AG04450 (cell line): Measurements from ENCODE around the gene OR8D1. TPM values are rescaled to one million over a fixed set of nuclear protein-coding genes. Genes with fewer than 3 reads are reported as not detected.

ENCODE experiments used
- CTCF ChIA-PET: fragments of 300-600, 350-600 bp; formaldehyde crosslinking; extraction: SDS; loops from one replicate; lab custom pipeline; 2022; ENCODE audit warnings: antibody characterized with exemption, inconsistent platforms; lab: Charles Lee
- POLR2A ChIA-PET: fragments of 350-600 bp; formaldehyde crosslinking; extraction: SDS; loops from one replicate; lab custom pipeline; 2021; ENCODE audit warnings: antibody characterized with exemption, inconsistent platforms; lab: Yijun Ruan, JAX
- DNase-seq: peaks from one replicate; pipeline ENCODE4 v3.0.0-alpha.2; 2011; ENCODE audit warnings: low read depth, low spot score
- H3K27ac ChIP-seq: one replicate; pipeline ENCODE4 v1.5.1; 2012; ENCODE audit warnings: low read depth, low read length, control low read depth
- H3K27me3 ChIP-seq: one replicate; pipeline ENCODE4 v1.6.0; 2012; ENCODE audit warnings: low read length; ENCODE audit not compliant: control insufficient read depth, insufficient read depth
- H3K4me3 ChIP-seq: 2 replicates; pipeline ENCODE4 v1.5.1; 2011; ENCODE audit warnings: mild to moderate bottlenecking, low read depth, low read length, control low read depth
- H3K9me3 ChIP-seq: 2 replicates; pipeline ENCODE4 v1.5.1; 2012; ENCODE audit warnings: low read length; ENCODE audit not compliant: control insufficient read depth, insufficient read depth
- polyA minus RNA-seq: library from RNA; depleted of rRNA, polyadenylated mRNA; stranded (reverse); fragments of >200 nt; gene quantifications from 2 replicates; pipeline ENCODE4 v1.2.3, GENCODE V29; 2011; rRNA and poly(A)+ RNA removed
- polyA plus RNA-seq: library from polyadenylated mRNA; depleted of rRNA; stranded (reverse); fragments of >200 nt; gene quantifications from 2 replicates; pipeline ENCODE4 v1.2.3, GENCODE V29; 2011; rRNA removed
- TF ChIP-seq, protein P1 (sequence below): IDR thresholded peaks from 2 replicates; pipeline ENCODE4 v1.5.1; 2011; ENCODE audit warnings: low read depth, low read length, control low read depth, inconsistent platforms

OR8D1 gene
- polyA plus RNA-seq (not detected in 2 replicates), polyA minus RNA-seq (not detected in 2 replicates)

GRCh38 chr11:124313849-124314248, at the start of gene OR8D1:
Gene OR8D1 (minus strand): TSS chr11:124313949. CDS start chr11:124310766, 3,183 bp downstream.
- DNase-seq: no peak
- ChIA-PET CTCF (interaction anchor here (0.7 kb wide), 1 partner anchor 17 kb away, joined by 3 read pairs; no protein-coding TSS in a partner anchor), POLR2A (no interaction called here)
- Histone ChIP-seq H3K27me3 (no peaks in the 10 kb centered on the region), H3K9me3 (no peaks in the 10 kb centered on the region), H3K27ac (no peak within 1 kb of the TSS), H3K4me3 (no peak within 1 kb of the TSS)
- TF ChIP-seq, protein P1, sequence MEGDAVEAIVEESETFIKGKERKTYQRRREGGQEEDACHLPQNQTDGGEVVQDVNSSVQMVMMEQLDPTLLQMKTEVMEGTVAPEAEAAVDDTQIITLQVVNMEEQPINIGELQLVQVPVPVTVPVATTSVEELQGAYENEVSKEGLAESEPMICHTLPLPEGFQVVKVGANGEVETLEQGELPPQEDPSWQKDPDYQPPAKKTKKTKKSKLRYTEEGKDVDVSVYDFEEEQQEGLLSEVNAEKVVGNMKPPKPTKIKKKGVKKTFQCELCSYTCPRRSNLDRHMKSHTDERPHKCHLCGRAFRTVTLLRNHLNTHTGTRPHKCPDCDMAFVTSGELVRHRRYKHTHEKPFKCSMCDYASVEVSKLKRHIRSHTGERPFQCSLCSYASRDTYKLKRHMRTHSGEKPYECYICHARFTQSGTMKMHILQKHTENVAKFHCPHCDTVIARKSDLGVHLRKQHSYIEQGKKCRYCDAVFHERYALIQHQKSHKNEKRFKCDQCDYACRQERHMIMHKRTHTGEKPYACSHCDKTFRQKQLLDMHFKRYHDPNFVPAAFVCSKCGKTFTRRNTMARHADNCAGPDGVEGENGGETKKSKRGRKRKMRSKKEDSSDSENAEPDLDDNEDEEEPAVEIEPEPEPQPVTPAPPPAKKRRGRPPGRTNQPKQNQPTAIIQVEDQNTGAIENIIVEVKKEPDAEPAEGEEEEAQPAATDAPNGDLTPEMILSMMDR: no peak

DNA sequence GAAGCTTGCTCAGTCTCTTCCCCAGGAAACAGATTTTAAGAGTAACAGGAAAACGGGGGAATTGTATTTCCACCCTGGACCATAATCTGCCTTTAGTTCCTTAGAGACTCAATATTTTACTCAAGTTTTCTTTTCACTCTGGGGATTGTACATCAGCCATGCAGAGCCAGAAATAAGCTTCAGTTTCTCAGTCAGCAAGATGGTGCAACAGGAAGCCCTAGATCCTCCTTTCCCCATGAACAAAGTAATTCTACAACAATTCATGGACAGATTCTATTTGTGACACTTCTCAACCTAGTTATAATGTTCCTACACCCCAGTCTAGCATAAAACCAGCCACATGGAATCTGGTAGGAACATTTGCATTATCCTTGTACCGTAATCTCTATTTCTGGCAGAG, 45.8 kb upstream of the OR8D1 start:
- H3K9me3 ChIP-seq: no peaks in the 10 kb centered on the region
- H3K27ac ChIP-seq: no peak overlapping the region
- TF ChIP-seq, protein P1: no peak
- ChIA-PET CTCF (no interaction called here), POLR2A (no interaction called here)
- no peaks in the 10 kb centered on the region for H3K27me3 ChIP-seq
- DNase-seq: no peak
- H3K4me3 ChIP-seq: no peak overlapping the region

DNA sequence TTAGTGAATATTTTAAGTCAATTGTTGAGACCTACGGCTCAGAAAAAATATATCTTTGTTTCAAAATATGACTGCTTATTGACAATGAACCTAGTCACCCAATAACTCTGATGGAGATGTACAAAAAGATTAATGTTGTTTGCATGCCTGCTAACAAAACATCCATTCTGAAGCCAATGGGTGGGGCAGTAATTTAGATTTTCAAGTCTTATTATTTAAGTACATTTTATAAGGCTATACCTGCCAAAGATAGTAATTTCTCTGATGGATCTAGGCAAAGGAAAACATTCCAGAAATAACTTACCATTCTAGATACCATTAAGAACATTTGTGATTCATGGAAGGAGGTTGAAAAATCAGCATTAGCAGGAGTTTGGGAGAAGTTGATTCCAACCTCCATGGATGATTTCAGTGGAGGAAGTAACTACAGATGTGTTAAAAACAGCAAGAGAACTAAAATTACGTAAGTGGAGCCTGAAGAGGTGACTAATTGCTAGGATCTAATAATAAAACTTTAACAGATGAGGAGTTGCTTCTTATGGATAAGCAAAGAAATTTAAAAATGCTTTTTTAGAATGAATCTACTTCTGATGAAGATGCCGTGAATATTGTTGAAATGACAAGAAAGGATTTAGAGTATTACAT, 32.7 kb upstream of the OR8D1 start:
- no peak overlapping the region for H3K4me3 ChIP-seq
- no peaks in the 10 kb centered on the region for H3K27me3 ChIP-seq
- POLR2A ChIA-PET: no interaction called here
- no peak overlapping the region for H3K27ac ChIP-seq
- CTCF ChIA-PET: interaction anchor here (1.0 kb wide), 1 partner anchor 16 kb away, joined by 5 read pairs; no protein-coding TSS in a partner anchor
- DNase-seq: no peak
- no peaks in the 10 kb centered on the region for H3K9me3 ChIP-seq
- TF ChIP-seq, protein P1: no peak

DNA sequence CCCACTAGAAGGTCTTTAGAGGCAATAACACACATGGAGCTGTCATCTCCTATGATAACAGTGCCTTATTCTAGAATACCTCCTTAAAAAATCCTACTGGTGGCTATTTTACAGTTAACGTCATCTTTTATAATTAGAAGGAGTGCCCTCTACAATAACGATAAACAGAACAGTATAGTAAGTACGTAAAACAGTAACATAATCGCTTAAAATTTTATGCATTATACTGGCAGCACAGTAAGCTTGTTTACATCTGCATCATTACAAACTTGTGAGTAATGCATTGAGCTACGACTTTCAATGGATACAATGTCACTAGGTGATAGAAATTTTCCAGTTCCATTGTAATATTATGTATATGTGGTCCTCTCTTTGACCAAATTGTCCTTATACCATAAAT, 30.6 kb upstream of the OR8D1 start:
- CTCF ChIA-PET: interaction anchor here (1.7 kb wide), 2 partner anchors 58 to 273 kb away, joined by 6 to 9 read pairs; no protein-coding TSS in a partner anchor

DNA sequence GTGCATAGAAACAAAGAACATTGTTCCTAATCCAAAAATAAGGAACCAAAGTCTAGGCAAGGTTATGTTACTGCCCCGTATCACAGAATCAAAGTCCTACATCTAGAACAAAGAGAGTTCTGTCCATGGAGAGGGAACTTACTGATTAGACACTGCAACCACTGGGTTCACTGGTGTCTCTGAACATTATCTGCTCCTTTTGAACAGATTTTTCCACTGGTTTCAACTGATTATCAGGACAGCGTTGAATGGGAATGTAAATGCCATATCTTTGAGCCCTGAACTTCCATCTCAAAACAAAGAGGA, 26.3 kb upstream of the OR8D1 start:
- TF ChIP-seq, protein P1: no peak
- no peak overlapping the region for H3K27ac ChIP-seq
- no peaks in the 10 kb centered on the region for H3K9me3 ChIP-seq
- ChIA-PET POLR2A (no interaction called here), CTCF (interaction anchor here (2.2 kb wide), 1 partner anchor 62 kb away, joined by 7 read pairs; no protein-coding TSS in a partner anchor)
- no peaks in the 10 kb centered on the region for H3K27me3 ChIP-seq
- no peak overlapping the region for H3K4me3 ChIP-seq
- no peak for DNase-seq

More for the DNA sequence above, 30.6 kb upstream of the OR8D1 start:
- no peak overlapping the region for H3K27ac ChIP-seq
- no peak for DNase-seq
- H3K27me3 ChIP-seq: no peaks in the 10 kb centered on the region
- POLR2A ChIA-PET: no interaction called here
- H3K9me3 ChIP-seq: no peaks in the 10 kb centered on the region
- TF ChIP-seq, protein P1: no peak
- H3K4me3 ChIP-seq: no peak overlapping the region
